Osteoblast (primary cell): ENCODE data around the gene RPS19BP1. TPM values are rescaled to one million over a fixed set of nuclear protein-coding genes. Genes with fewer than 3 reads are reported as not detected.

Experiments
- DNase-seq: peaks from one replicate; pipeline ENCODE4 v3.0.0; 2011; ENCODE audit warnings: low spot score, mixed read lengths; ENCODE audit not compliant: insufficient read length; ENCODE audit errors: missing footprints
- H2AFZ ChIP-seq: 2 replicates; pipeline ENCODE4 v1.6.0; 2011; ENCODE audit warnings: mild to moderate bottlenecking, low read length
- H3K27ac ChIP-seq: 2 replicates; pipeline ENCODE4 v1.5.1; 2011; ENCODE audit warnings: mild to moderate bottlenecking, low read depth, low read length, moderate library complexity
- H3K27me3 ChIP-seq: 2 replicates; pipeline ENCODE4 v1.6.0; 2012; ENCODE audit warnings: mild to moderate bottlenecking, control low read depth, inconsistent platforms, low read length, moderate library complexity; ENCODE audit not compliant: insufficient read depth
- H3K36me3 ChIP-seq: 2 replicates; pipeline ENCODE4 v1.5.1; 2011; ENCODE audit warnings: mild to moderate bottlenecking, low read length, control low read depth, moderate library complexity; ENCODE audit not compliant: insufficient read depth
- H3K4me1 ChIP-seq: 2 replicates; pipeline ENCODE4 v1.5.1; 2011; ENCODE audit warnings: mild to moderate bottlenecking, low read length, control low read depth, moderate library complexity; ENCODE audit not compliant: insufficient read depth
- H3K4me2 ChIP-seq: 2 replicates; pipeline ENCODE4 v1.6.0; 2011; ENCODE audit warnings: mild to moderate bottlenecking, low read length; ENCODE audit not compliant: insufficient read depth
- H3K4me3 ChIP-seq: fragments of 200-600 bp; sonication (generic); 3 replicates; pipeline ENCODE4 v1.5.1; 2012; ENCODE audit warnings: mild to moderate bottlenecking, low read length, inconsistent platforms; ENCODE audit not compliant: insufficient read depth
- H3K79me2 ChIP-seq: 2 replicates; pipeline ENCODE4 v1.6.0; 2012; ENCODE audit warnings: mild to moderate bottlenecking, low read length, control low read depth, inconsistent platforms; ENCODE audit not compliant: insufficient read depth
- H3K9me3 ChIP-seq: 2 replicates; pipeline ENCODE4 v1.5.1; 2011; ENCODE audit warnings: low read depth, low read length, control low read depth
- H4K20me1 ChIP-seq: 2 replicates; pipeline ENCODE4 v1.6.0; 2012; ENCODE audit warnings: mild to moderate bottlenecking, low read length, control low read depth; ENCODE audit not compliant: insufficient read depth
- total RNA-seq: library from RNA; depleted of rRNA; stranded (reverse); fragments of >200 nt; gene quantifications from 2 replicates; pipeline ENCODE4 v1.2.3, GENCODE V29; 2012
- TF ChIP-seq, protein P1 (sequence below): IDR thresholded peaks from 2 replicates; pipeline ENCODE4 v1.5.1; 2011; ENCODE audit warnings: mild to moderate bottlenecking, low read depth, low read length, moderate library complexity; ENCODE audit errors: extremely low read depth

Gene RPS19BP1
- total RNA-seq, 1 donor: 34.7 TPM

DNA sequence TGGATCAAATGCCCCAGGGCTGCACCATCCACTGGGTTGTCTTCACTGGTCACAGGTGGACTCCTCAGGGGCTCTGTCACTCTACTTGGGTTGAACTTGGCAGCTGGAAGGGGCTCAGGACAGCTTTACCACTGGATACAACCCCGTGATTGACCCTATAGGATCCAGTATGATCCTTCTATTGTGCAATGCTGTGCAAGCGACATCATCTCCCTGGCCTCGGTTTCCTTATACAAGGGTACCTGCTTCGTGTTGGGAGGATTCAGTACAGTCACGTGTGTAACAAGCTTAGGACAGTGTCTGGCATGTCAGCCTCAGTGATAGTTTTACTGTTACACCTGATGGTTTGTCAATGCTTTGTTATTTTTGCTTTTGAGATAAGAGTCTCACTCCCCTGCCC lies 51.0 kb downstream of the RPS19BP1 start:
- H3K79me2 ChIP-seq: no peaks in the 10 kb centered on the region
- TF ChIP-seq, protein P1, sequence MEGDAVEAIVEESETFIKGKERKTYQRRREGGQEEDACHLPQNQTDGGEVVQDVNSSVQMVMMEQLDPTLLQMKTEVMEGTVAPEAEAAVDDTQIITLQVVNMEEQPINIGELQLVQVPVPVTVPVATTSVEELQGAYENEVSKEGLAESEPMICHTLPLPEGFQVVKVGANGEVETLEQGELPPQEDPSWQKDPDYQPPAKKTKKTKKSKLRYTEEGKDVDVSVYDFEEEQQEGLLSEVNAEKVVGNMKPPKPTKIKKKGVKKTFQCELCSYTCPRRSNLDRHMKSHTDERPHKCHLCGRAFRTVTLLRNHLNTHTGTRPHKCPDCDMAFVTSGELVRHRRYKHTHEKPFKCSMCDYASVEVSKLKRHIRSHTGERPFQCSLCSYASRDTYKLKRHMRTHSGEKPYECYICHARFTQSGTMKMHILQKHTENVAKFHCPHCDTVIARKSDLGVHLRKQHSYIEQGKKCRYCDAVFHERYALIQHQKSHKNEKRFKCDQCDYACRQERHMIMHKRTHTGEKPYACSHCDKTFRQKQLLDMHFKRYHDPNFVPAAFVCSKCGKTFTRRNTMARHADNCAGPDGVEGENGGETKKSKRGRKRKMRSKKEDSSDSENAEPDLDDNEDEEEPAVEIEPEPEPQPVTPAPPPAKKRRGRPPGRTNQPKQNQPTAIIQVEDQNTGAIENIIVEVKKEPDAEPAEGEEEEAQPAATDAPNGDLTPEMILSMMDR: no peak
- H3K9me3 ChIP-seq: no peaks in the 10 kb centered on the region
- H3K4me1 ChIP-seq: no peaks in the 10 kb centered on the region
- no peaks in the 10 kb centered on the region for H3K36me3 ChIP-seq
- no peaks in the 10 kb centered on the region for H4K20me1 ChIP-seq
- H2AFZ ChIP-seq: no peak overlapping the region
- H3K27me3 ChIP-seq: no peaks in the 10 kb centered on the region
- no peak overlapping the region for H3K4me2 ChIP-seq
- H3K27ac ChIP-seq: no peak overlapping the region
- no peak overlapping the region for H3K4me3 ChIP-seq
- DNase-seq: peak; percentile 23

DNA sequence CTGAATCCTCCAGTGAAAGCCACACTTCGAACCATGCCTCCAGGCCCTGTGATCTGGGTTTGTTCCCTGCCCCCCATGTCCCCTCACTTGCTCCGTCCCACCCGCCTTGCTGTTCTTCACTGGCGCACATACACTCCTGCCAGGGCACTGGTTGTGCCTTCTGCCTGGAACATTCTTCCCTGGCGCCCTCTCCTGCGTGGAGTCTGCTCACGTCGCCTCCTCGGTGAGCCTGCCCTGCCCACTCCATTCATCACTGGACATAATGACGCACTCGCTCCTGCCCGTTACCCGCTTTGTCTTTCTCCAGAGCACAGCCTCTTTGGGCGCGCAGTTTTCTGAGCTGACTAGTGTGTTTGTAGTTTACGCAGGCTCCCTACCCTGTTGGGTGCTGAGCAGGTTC lies 51.5 kb downstream of the RPS19BP1 start:
- TF ChIP-seq, protein P1: no peak
- no peak overlapping the region for H3K4me3 ChIP-seq
- H2AFZ ChIP-seq: no peak overlapping the region
- no peaks in the 10 kb centered on the region for H3K36me3 ChIP-seq
- no peaks in the 10 kb centered on the region for H3K79me2 ChIP-seq
- H3K4me2 ChIP-seq: no peak overlapping the region
- peak; percentile 31 for DNase-seq
- H3K27me3 ChIP-seq: no peaks in the 10 kb centered on the region
- H3K9me3 ChIP-seq: no peaks in the 10 kb centered on the region
- H3K27ac ChIP-seq: no peak overlapping the region
- H3K4me1 ChIP-seq: no peaks in the 10 kb centered on the region
- no peaks in the 10 kb centered on the region for H4K20me1 ChIP-seq

DNA sequence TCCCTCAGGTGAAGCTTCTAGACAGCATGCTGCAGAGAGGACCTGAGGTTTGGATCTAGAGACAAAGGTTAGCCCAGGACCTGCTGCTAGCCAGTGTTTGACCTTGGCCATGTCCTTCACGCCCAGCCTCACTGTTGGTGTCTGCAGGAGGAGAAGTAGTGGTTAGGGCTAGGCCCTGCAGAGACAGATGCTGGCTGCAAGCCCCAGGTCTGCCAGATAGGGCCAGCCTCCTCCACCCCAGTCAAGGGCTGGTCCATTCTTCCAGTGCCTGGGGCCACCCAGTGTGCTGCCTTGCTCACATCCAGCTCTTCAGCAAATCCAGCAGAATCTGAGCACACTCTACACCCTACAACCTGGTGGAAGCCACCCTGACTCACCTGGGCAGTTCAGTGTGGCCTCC lies 52.0 kb downstream of the RPS19BP1 start:
- TF ChIP-seq, protein P1: no peak
- Histone ChIP-seq H2AFZ (no peak overlapping the region), H3K4me3 (no peak overlapping the region), H3K9me3 (no peaks in the 10 kb centered on the region), H3K27me3 (no peaks in the 10 kb centered on the region), H3K4me1 (no peaks in the 10 kb centered on the region), H3K79me2 (no peaks in the 10 kb centered on the region), H3K36me3 (no peaks in the 10 kb centered on the region), H4K20me1 (no peaks in the 10 kb centered on the region), H3K27ac (no peak overlapping the region), H3K4me2 (no peak overlapping the region)
- DNase-seq: peak; percentile 59

DNA sequence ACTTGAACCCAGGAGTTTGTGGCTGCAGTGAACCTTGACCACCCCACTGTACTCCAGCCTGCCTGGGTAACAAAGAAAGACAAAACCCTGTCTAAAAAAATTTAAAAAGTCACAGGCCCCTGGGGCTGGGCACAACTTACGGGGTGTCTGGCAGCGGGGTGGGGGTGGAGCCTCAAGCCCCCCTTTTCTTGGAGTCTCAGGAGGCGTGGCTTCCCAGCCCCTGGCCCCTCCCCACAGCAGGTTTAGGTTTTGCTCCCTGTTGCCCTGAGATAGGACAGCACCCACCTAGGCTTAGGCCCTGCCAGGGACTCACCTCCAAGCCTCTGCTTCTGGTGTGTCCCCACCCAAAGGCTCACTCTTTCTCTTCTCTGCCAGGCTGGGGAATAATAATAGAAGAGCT lies 53.3 kb downstream of the RPS19BP1 start:
- Histone ChIP-seq H3K4me3 (no peak overlapping the region), H2AFZ (no peak overlapping the region), H3K36me3 (no peaks in the 10 kb centered on the region), H3K4me2 (no peak overlapping the region), H3K27me3 (no peaks in the 10 kb centered on the region), H3K4me1 (no peaks in the 10 kb centered on the region), H3K9me3 (no peaks in the 10 kb centered on the region), H4K20me1 (no peaks in the 10 kb centered on the region), H3K79me2 (no peaks in the 10 kb centered on the region), H3K27ac (no peak overlapping the region)
- TF ChIP-seq, protein P1: no peak
- no peak for DNase-seq

Other genes starting within 250 kb of the RPS19BP1 start
- gene RPL3, start 213.1 kb downstream of the RPS19BP1 start, total RNA-seq: 1,858 and 2,119 TPM in 2 replicates
- gene SYNGR1, start 182.8 kb downstream of the RPS19BP1 start, total RNA-seq: 2.1 and 3.6 TPM in 2 replicates
- gene TAB1, start 133.0 kb downstream of the RPS19BP1 start, total RNA-seq: 12.7 TPM in 2 replicates
- gene MGAT3, start 75.7 kb downstream of the RPS19BP1 start, total RNA-seq: under 0.01 TPM in 1 of 2 replicates, not detected in the other
- gene MIEF1, start 30.5 kb downstream of the RPS19BP1 start, total RNA-seq: 21.8 and 23.5 TPM in 2 replicates
- gene ATF4, start 12.2 kb downstream of the RPS19BP1 start, total RNA-seq: 494 and 590 TPM in 2 replicates
- under 0.01 TPM in 2 replicates for gene CACNA1I, start 38.0 kb upstream of the RPS19BP1 start, total RNA-seq